Fibroblast of skin of left biceps (primary cell): ENCODE results near the gene PGM5.
"Not testable (repeated sequence)": the region's sequence is repeated elsewhere in the genome, so short reads cannot be mapped to it uniquely, and the experiment has no call there.

ENCODE experiments used
- DNase-seq, 2 experiments: peaks; one replicate each; pipeline ENCODE4 v3.0.0-alpha.2; 2013; ENCODE audit warnings: low read depth in 2 of 2

PGM5 gene

GRCh38 chr9:68356380-68357118, at the start of gene PGM5:
PGM5 (plus strand) TSS chr9:68356611; CDS start chr9:68357128, 517 bp downstream.
- DNase-seq = not testable (repeated sequence)

DNA sequence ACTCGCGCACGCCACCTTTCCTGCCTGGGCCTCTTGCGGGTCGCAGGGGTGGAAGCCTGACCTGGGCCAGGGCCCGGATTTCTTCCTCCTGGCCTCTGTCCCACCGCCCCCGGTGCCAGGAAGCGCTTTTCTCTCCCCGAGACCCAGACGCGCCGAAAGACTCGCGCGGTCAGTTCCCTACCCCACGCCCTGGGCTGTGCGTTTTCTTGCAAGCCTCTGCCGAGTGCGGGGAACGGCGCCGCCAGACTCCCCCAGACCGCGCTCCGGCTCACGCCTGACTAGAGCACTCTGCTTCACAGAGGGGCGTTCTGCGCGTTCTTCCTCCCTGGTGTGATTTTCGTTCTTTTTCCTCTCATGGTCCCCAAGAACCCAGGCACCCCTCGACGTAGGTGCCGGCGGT, 49.3 kb upstream of the PGM5 start:
- DNase-seq = not testable (repeated sequence)

DNA sequence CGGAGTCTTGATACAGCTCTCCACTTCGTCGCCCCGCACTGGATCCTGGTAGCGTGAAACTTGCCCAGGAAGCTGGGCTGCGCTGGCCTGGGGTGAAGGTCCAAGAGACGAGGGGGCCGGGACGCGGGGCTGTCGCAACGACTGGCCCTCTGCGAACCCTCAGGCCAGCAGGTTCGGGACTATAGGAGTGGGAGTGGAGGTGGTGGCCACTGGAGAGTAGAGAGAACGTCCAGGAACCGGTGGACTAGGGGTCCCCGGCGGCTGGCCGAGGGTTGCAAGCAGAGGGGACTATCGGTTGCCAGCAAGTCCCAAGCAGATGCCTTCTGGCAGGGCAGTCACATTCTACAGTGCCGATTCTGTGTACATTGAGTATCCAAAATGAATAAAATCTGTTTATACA, 48.8 kb upstream of the PGM5 start:
- DNase-seq = not testable (repeated sequence)

DNA sequence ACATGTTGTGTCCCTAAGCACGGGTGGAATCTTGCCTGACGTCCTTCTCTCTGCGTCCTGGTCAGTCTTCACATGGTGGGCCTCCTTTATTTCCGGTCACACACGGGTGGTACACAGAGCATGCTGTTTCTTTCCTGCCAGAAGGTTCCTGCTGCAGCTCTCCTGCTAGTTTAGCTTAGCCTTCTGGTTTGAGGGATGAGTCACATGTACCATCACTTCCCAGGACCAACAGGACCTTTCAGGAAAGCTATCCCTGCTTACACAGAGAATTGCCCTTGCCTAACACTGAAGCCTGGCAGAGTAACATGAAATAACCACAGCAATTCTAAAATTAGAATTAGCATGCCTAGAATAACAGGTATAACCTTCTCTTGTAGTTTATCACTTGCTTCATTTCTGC, 45.2 kb upstream of the PGM5 start:
- DNase-seq = not testable (repeated sequence)

- not testable (repeated sequence) for DNase-seq
Measured at GRCh38 chr9:68318209-68318608, 38.2 kb upstream of the PGM5 start.

- not testable (repeated sequence) for DNase-seq
Measured at GRCh38 chr9:68323749-68324148, 32.7 kb upstream of the PGM5 start.

DNA sequence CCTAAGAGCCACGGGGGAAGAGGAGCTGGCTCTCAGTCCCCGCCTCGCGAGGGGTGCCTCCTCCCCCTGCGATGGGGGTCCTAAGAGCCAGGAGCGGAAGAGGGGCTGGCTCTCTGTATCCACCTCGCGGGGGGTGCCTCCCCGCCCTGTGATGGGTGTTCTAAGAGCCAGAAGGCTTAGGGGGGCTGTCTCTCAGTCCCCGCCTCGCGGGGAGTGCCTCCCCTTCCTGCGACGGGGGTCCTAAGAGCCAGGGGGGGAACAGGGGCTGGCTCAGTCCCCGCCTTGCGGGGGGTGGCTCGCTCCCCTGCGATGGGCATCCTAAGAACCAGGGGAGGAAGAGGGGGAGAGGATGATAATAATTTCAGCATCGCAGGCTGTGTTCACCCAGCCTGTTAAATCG, 31.9 kb upstream of the PGM5 start:
- DNase-seq = not testable (repeated sequence)

GRCh38 chr9:68329106-68329505, 27.3 kb upstream of the PGM5 start:
- not testable (repeated sequence) for DNase-seq

- not testable (repeated sequence) for DNase-seq
Measured at GRCh38 chr9:68330531-68331173, 25.8 kb upstream of the PGM5 start.

GRCh38 chr9:68332122-68332521, 24.3 kb upstream of the PGM5 start:
- DNase-seq = not testable (repeated sequence)

DNA sequence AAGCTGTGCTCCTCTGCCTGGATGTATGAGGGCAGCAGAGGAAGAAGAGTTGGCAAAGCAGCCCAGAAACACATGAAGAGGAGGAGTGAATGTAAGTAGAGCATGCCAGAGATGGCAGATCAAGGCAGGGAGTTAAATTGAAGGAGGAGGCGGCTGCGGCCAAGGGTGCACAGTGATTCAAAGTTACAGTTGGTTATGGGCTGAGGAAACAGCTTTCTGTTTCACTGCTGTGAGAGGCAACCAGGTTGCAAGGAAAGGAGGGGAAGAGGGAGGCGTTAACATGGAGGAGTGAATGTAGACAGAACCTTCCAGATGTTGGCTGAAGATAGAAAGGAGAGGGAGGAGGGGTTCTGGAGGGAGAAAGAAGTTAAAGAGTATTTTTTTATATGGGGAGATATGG, 20.5 kb upstream of the PGM5 start:
- DNase-seq = not testable (repeated sequence)

GRCh38 chr9:68336639-68337339, 19.6 kb upstream of the PGM5 start:
- DNase-seq = not testable (repeated sequence)

GRCh38 chr9:68338000-68338399, 18.4 kb upstream of the PGM5 start:
- DNase-seq = not testable (repeated sequence)

- not testable (repeated sequence) for DNase-seq
Measured at GRCh38 chr9:68342265-68343025, 14.0 kb upstream of the PGM5 start.

DNA sequence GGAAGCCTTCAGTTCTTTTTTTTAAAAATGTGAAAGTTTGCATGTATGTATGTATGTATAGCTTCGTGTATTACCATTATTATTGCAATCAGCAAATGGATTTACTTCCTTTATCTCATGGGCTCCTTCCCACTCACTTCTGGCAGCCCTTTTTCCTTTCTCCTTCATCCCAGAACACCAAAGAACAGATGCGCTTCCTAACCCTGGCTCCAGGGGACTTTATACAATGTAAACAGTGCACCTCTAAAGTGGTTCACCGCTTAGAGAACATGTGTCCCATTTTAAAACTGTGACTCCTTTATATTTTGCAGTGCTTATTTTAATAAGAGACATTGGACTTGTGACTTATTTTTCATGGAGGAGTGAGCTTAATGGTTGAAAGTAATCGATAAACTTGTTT, 13.2 kb upstream of the PGM5 start:
- DNase-seq = not testable (repeated sequence)

GRCh38 chr9:68343992-68344391, 12.4 kb upstream of the PGM5 start:
- not testable (repeated sequence) for DNase-seq

DNA sequence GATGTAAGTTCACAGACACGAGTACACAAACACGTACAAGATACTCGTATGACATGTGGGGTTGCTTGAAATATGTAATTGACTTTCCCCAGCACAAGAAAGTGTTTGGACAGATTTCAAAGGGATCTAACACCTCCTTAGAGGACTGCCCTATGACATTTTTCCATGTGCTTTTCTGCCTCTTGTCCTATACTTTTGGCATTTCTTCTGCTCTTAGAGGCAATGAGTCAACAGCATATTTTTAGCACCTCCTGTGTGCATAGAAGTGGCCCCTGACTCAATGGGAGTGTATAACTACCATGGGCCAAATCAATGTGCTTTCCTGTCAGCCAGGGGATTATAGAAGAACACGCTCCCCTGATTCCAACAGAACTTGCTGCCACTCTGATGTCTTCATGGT, 4.7 kb upstream of the PGM5 start:
- DNase-seq = not testable (repeated sequence)

DNA sequence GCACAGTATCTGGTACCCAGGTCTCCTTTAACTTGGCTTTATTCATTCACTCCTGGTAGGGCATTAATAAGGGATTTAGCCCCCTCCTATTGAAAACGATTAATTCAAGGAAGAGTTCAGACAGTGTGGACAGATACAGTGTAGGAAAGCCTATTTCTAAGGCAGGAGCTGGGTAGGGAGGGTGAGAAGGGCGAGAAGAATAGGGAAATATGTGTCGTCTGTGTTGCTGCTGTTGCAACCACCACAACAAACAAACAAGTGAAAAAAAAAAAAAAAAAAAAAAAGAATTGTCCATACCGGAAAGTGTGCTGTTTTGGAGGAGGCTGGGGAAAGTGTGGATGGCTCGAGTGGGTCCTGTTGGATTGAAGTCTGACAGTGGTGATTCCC, 425 bp upstream of the PGM5 start:
- DNase-seq = not testable (repeated sequence)

GRCh38 chr9:68357119-68357714, 806 bp downstream of the PGM5 start:
- not testable (repeated sequence) for DNase-seq

DNA sequence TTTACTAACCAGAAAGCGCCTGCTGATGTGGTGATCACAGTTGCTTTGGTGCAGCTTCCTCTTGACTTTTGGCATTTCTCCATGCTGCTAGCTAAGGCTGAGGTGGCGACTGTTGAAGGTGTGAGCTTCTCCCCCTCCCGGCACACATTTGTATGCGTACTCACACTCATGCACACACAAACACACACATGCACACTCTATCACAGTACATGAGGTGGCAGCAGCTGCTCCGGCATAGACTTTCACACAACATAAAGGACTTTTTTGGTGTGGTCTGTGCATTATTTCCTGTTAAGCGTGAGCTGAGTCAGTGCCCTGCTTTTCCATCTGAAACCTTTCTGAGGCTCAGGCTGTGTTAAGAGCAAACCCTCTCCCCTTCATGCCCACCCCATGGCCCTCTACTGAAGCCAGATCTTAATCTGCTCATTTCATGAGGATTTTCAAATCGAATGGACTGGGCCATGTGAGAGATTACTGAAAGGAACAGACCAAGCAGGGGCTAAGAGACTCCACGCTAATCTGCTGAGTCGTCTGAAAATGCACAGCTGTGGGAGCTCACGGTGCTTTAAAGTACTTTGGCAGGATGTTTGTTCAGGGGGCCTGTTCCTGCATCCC, 10.6 kb downstream of the PGM5 start:
- not testable (repeated sequence) for DNase-seq

DNA sequence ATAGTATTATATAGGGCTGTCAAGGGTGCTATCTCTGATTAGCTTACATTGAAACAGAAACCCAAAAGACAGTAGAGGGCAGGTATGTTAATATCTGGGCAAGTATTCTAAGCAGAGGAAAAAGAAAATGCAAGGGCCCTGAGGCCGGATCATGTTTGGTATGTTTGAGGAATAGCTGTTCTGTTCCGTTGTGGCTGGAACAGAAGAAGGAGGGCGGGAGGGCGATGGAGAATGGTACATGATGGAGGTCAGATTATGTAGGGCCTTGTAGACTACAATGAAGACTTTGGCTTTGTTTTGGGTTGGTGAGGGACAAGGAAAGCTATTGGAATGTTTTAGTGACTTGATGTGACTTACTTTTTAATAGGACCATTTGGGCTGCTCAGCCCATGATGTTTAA, 19.4 kb downstream of the PGM5 start:
- not testable (repeated sequence) for DNase-seq
